Umbilical cord (tissue), 2 donors: ENCODE measurements around the gene TBCK. TPM values are rescaled to one million over a fixed set of nuclear protein-coding genes. Genes with fewer than 3 reads are reported as not detected.

Experiments used
- DNase-seq: peaks from one replicate; pipeline ENCODE4 v3.0.0-alpha.2; 2015; ENCODE audit warnings: low spot score
- total RNA-seq: library from RNA; depleted of rRNA; stranded (reverse); fragments of >200 nt; gene quantifications from one replicate; pipeline ENCODE4 v1.2.3, GENCODE V29; 2014; ENCODE audit warnings: low replicate concordance; ENCODE audit not compliant: insufficient read depth

Gene TBCK
- total RNA-seq, 1 donor from 2014 or later, result 123 TPM

DNA sequence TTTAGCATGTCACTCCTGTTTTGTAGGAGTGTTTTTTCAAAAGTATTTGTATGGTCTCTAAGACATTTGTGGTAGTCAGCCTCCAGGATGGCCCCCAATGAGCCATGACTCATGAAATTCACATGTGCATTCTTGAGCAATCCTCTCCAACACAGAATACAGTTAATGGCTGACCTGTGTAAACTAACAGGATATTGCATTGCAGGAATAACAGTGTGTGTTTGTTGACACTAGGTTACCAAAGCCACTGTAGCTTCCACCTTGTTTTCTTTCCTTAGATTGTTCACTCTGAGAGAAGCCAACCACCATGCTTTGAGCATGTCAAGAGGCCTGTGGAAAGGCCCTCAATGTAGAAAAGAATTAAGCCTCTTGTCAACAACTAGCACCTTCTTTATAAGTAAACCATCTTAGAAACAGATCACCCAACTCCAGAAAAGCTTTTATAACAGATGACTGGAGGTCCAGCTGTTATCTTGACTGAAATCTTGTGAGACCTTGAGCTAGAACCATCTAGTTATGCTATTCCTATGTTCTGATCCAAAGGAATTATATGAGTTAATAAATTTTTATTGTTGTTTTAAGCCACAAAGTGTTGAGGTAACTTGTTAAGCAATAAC is 28.5 kb downstream of the TBCK start:
- no peak for DNase-seq

DNA sequence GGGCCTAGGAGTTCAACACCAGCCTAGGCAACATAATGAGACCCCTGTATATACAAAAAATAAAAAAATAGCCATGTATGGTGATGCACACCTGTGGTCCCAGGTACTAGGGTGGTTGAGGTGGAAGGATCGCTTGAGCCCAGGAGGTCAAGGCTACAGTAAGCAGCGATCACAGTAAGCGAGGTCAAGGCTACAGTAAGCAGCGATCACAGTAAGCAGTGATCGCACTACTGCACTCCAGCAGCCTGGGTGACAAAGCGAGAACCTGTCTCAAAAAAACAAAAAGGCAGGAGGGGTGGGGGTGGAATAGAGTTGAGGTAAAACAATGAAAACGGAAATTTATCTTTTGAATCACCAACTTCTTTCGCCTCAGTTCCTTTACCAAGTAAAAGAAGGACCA is 29.4 kb downstream of the TBCK start:
- DNase-seq, result no peak

DNA sequence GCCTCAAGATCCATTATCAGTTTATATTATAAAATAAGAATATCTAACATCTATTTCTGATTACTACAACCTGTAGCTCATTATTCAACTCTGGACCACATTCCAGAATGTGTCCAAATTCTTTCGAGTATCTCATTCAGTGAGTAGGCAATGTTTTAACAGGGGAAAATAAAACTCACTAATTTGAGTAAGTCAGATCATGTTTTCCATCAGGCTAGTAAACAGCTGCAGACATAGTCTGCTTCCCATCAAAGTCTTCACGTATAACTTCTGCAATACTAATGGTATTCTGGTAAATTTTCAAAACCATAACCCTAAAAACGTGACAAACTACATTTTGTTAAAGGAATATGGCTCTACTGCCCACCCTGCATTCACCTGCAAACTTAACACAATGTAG is 31.8 kb downstream of the TBCK start:
- DNase-seq, result no peak

DNA sequence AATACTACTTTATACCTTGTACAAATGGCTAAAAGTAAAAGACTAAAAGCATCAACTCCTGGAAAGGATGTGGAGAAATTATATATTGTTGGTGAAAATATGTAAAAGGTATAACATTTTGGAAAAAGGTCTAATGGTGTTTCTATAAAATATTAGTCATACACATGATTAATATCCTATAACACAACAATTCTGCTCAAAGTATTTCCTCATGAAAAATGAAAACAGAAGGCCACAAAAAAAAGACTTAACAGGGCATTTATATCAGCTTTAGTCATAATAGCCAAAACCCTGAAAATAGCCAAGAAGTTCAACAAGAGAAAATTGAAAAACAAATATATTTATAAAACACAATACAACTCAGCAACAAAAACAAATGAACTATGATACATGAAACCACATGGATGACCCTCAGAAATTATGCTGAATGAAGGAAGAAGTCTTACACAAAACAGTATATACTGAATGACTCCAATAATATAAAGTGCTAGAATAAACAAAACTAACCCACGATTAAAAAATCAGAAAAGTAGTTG is 38.8 kb downstream of the TBCK start:
- DNase-seq, result no peak

DNA sequence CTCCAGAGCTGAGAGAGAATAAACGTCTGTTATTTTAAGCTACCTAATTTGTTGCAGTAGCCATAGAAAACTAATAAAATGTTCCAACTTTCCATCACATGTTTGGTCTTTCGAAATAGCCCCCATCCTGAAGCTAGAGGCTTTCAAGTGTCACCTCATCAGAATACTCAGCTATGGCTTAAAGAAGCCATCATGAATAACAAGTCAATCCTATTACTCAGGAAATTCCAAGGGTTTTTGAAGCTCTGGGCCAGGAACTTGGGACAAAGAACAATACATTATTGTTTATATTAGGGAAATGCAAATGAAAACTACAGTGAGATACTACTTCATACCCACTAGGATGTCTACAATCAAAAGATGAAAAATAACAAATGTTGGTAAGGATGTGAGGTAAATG is 42.2 kb downstream of the TBCK start:
- DNase-seq, result no peak

DNA sequence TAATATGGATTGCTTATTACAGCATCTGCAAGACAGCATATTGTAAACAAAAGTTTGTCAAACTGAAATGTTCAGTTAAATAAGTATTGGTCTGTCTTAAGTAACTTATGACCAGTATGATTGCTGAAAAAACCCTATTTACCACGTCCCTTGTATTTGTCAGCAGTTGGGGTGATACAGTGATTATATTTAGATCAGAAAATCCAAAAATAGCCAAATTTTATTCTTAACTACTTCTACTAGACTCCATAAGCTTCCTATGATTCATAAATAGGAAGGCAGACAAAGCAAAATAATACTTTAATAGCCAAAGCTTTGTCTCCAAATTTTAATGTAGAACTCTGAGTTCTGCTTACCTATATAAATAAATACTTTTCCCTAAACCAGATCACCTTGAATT is 45.3 kb downstream of the TBCK start:
- DNase-seq, result no peak

DNA sequence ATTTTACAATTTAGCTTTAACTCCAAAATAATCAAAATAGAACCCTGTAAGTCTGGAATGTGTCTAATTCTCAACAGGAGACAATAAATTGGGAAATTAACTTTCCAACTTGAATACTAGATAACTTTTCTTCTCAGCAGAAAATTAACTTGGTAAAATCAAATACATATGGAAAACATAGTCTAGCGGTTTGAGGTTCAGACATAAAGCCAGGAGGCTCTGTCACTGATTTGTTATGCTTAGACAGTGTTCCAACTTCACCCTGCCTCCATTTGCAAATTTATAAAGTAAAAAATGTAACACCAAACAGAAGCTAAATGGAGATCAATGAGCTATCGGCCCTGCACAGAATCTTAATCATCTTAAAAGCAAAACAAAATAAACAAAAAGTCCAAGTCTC is 46.3 kb downstream of the TBCK start:
- DNase-seq, result no peak

DNA sequence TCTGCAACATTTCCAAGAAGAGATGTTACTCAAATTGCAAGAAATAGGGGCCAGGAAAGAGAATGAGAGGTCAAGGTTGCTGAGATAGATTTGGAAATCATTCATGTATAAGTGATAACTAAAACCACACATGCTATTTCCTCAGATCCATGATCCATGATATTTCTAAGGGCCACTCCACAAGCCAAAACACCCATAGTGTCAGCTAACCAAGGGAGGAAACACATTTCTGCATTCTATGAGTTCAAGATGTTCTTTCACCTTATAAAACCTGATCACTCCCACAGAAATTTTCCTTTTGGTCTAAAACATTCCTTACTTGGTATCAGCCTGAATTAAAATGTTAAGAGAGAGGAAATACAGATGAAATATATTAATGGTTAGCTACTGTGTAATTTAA is 47.2 kb downstream of the TBCK start:
- no peak for DNase-seq

DNA sequence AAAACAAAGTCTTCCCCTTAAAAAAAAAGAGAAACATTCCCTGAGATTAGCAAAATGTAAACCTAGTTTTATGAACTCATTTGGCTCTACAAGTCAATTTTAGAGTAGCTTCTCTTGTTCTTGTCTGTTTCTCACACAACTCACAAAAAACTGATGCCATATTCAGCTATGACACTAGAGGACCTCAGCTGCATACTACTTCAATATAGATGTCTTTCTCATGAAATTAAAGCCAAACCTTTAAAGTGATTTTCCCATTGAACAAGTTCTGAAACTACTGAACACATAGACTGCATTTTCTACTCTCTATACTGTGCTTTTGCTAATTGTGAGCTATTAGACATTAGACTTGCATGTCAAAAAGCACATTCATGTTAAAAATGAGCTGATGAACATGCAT is 49.8 kb downstream of the TBCK start:
- DNase-seq, result peak; percentile 74

DNA sequence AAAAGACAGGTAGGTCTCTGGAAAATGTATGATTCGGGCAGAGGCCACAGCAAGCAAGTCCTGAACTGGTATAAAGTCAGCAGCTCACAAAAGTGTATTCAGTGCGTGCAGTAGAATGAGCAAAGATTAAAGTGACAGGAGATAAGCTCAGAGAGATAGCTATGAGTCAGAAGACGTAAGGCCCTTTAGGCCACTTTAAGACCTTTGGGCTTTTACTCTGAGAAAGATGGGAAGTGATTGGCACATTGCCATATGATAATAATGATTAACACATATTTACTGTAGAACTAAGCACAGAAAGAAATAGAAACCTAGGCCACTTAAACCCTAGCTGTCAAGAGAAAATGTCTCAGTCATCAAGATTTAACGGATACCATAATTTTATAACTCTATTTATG is 51.7 kb downstream of the TBCK start:
- DNase-seq, result peak; percentile 88

DNA sequence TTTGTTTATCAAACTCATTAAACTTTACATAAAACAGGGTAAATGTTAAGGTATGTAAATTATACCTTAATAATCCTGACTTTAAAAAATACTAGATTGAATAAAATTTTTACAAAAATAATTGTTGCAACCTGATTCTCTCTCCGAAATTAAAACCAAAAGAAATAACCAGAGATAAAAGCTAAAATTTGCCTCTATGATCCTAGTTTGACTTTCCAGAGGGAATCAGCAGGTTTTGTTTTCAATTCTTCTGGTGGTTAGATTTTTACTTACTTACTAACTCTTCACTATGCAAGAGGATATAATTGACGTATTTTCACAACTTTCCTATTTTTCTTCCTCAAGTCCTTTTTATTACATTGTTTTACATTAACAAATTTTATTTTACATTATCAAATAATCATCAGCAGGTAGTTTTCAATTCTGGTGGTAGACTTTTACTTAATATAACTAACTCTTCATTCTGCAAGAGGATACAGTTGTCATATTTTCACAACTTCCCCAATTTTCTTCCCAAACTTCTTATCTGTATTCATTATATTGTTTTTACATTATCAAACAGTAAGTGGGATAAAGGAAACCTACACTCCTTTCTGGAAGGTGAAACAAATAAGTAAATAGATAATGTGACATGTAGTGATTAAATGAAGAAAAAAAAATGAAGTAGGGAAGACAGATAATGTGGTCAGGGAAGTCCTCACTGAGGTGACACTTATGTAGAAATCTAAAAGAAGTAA is 52.2 kb downstream of the TBCK start:
- DNase-seq, result no peak

DNA sequence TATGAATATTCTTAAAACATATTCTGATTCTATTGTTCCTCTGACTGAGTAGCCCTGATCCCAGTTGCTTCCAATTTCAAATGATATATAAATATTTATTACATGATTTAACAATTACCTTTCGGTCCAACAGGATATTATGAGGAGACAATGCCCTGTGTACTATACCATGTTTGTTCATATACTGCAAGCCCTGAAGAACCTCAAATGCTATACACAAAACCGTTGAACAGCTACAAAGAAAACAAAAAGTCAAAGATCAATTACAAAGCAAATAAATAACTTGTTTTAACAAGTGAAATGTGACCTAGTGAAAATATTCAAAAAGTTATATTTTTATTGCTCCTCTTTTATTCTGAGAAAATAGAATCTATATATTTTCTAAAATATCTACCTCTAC is 54.0 kb downstream of the TBCK start:
- no peak for DNase-seq

DNA sequence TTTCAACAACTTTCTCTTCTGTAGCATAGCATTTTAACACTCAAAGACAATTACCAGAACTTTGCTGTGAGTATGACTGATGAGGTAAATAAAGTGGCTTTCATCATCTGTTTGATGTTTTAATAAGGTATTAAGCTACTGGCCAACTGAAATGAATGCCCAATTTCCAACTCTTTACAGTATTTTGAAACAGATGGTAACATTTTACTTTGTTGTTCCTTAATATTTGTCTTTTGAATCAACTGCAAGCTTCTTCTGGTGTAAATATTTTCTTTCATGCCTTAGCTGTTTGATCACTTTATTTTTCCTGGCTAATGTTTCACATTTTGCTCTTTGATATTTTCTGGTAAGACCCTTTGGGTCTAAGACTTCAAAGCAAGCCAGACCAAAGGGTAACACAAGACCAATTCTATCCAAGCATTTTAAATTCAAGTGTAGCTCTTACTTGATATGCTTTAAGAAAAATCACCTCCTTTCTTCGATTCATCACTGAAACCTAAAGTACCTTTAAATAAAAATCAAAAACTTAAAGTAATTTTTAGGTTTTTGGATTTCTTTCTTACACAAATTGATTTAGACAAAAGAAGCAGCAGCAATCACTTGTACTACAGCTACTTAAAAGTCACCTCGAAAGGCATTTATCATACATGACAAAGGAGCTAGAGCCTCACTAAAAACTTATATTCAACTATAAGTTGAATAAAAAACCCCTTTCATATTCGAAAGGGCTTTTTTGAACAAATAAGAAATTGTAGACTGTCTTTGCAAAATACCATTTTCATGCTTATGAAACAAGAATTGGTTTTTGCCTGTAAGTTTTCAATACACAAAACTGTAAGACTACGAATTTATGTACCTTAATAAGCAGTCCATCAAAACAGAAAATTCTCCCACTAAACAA is 57.6 kb downstream of the TBCK start:
- DNase-seq, result no peak

DNA sequence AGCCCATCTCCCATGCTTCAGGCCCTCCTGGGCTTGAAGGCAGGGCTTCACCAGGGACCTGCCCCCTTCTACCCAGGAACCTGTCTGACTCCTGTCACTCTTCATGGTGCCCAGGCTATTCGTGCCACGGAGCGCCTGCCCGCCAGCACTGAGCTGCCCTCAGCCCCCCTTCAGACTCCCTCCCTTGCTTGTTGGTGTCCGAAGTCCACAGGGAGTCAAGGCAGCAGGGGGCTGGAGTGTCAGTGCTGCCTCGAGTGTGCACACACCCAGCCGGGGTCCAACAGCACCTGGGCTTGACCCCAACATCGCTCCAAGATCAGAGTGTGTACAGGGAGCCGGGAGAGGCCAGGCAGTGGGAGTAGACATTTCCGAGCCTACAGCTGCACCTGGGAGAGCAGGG is 59.8 kb downstream of the TBCK start:
- no peak for DNase-seq

DNA sequence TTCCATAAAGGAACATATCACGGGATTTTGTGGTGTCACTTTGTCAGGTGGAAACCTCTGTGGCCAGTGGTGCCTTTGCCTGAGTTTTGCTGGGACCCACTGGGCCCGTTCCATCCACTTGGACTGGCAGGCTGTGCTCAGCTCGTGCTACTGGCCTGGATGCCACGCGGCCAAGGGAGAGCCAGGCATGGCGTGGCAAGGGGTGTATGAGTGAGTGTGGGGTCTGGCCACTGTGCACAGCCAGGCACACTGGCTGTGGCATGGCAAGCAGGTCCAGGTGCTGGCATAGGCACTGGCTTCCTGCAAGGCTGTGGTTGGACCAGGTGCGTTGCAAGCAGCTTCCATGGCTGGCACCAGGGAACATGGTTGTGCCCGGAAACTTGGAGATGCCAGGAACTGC is 60.8 kb downstream of the TBCK start:
- no peak for DNase-seq

DNA sequence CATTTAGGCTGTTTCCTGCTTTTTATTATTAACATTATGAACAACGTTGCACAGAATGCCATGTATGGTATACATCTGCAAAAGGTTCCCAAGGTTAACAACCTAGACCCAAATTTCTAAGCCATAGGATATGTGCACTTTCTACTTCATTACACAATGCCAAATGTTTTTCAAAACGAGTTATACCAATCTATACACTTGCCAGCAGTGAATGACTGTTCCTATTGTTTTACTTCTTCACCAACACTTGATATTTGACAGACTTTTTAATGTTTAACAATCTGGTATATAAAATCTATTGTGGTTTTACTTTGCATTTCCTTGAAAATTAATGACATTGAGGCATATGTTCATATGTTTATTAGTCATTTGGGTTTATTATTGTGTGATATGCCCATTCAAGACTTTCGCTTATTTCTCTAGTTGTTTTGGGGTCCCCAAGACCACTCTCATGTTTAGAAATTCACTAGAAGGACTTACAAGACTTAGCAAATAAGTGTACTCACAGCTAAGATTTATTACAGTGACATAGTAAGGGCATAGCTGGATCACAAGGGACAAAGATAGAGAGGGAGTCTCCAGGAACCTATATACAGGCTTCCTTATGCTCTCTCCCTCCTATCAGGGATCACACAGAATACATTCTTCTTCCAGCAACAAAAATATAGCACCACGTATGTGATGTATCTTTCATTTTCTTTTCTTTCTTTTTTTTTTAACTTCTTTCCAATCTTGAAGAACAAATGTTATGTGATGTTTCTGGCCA is 62.5 kb downstream of the TBCK start:
- DNase-seq, result no peak

DNA sequence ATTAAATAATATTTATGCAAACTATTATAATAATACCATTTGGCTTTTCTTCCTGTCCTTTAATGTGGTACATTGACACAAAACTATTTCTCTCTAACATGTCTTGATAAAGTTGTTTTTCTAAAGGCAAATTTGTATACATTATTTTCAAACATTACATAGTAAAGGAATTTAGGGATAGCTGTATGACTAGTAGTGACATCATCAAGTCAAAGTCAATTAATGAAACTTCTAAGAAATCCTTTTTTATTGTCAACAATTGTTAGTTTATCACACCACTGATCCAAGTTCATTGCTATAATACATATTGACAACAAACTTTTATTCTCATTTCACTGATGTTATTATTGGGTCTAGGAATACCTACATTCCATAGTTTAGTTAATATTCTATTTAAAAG is 68.4 kb downstream of the TBCK start:
- no peak for DNase-seq

DNA sequence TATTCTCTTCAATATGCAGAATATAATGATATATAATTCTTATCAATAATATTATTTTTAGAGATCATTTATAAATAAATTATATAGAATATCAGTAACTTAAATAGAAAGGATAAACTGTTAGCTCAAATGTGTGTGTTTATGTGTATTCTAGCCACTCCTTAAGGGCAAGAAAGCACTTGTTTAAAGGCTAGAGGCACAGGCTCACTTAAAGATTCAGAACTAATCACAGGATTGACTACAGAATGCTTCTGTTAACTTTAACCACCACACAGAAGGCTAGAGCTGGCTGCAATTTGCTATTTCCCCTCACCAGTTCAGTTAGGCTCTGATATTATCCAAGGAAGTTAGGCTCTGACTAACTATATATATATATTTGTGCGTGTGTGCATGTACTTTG is 69.6 kb downstream of the TBCK start:
- DNase-seq, result no peak

DNA sequence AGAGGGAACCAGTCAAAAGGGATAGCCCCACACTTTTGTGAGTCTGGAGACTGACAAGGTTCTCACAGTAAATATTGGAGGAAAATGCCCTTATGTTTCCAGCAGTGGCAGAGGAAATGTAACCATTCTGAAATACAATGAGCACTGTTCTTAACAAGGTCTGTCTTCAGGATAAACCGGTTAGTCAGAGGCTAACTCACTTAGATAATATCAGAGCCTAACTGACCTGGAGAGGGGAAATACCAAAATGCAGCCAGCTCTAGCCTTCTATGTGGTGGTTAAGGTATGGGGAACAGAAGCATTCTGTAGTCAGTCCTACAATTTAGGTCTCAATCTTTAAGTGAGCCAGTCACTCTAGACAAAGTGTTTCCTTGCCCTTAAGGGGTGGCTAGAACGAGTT is 70.8 kb downstream of the TBCK start:
- DNase-seq, result no peak

DNA sequence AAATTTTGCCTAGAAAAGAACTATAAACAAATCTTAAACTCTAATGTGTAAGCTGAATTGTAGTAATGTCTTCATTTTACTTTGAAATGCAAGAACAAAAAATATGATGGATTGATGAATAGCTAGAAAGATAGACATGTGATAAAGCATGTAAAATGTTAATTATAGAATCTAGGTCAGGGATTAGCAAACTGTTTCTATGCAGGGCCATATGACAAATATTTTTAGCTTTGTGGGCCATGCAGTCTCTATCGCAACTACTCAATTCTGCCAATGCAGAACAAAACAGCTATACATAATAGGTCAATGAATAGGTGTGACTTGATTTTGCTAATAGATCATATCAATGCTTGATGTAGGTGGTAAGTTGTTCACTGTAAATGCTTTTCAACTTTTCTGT is 75.3 kb downstream of the TBCK start:
- no peak for DNase-seq

DNA sequence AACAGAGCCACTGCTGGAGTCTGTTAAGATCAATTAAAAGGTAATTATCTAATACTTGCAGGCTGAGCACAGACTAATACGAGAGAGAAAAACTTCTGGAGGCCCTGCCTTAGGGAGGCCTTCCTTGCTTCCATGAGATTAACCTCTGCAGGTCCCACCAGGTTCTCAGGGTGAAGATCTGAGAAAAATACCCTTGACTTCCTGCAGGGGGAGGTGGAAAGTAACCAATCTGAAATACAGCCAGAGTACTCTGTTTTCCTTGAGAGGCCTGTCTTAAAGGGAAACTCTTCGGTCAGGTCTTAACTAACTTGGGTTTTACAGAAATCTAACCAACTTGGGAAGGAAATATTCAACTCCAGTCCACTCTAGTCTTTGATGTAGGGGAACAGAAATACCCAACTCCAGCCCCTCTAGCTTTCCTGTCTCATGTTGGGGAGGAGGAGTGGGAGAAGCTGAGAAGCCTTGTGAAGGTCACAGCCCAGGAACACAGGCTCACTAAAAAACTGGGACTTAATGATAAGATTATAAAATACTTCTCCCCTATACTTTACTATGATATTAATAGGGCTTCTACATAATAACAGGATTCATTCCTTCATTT is 77.1 kb downstream of the TBCK start:
- peak; percentile 11 for DNase-seq
